ENCODE data around the gene CLIP1. TPM values are rescaled to one million over a fixed set of nuclear protein-coding genes. Genes with fewer than 3 reads are reported as not detected.

Gene CLIP1
- polyA plus RNA-seq, 1 donor (not counting 4 experiments of a cell fraction or from before 2014, with no cell fraction given), result 54.0 TPM

GRCh38 chr12:122454250-122454721, 31.8 kb upstream of the CLIP1 start:
- Histone ChIP-seq H3K4me1 (ENCODE audit: control insufficient read depth, extremely low read depth, insufficient read depth, low read length) (peaks cover 5% of the 10 kb centered on the region), H4K20me1 (ENCODE audit: control insufficient read depth, extremely low read depth, insufficient read depth, low read length) (no peaks in the 10 kb centered on the region), H3K27ac (ENCODE audit: control insufficient read depth, insufficient read depth, low read length) (no peak overlapping the region), H3K4me2 (ENCODE audit: control insufficient read depth, extremely low read depth, insufficient read depth, low read depth, low read length) (no peak overlapping the region), H2AFZ (ENCODE audit: control insufficient read depth, low read length) (no peak overlapping the region), H3K27me3 (ENCODE audit: control insufficient read depth, extremely low read depth, insufficient read depth, low read length) (no peaks in the 10 kb centered on the region), H3K36me3 (ENCODE audit: control insufficient read depth in 2 of 2, extremely low read depth in 1 of 2, insufficient read depth in 2 of 2, low read length in 2 of 2) (no peaks in the 10 kb centered on the region), H3K79me2 (ENCODE audit: control insufficient read depth, insufficient read depth, low read length) (no peaks in the 10 kb centered on the region), H3K9me3 (ENCODE audit: control insufficient read depth, low read depth, low read length) (no peaks in the 10 kb centered on the region), H3K4me3 (ENCODE audit: control insufficient read depth in 2 of 3, extremely low read depth in 1 of 3, insufficient read depth in 2 of 3, low read depth in 1 of 3, low read length in 3 of 3) (no peak overlapping the region), H3K9ac (ENCODE audit: control insufficient read depth, extremely low read depth, insufficient read depth, low read length) (no peak overlapping the region), H3K9me1 (ENCODE audit: control insufficient read depth, extremely low read depth, insufficient read depth, low read length) (no peaks in the 10 kb centered on the region)
- dilution Hi-C loops (cut with MboI; ENCODE audit: extremely low pct_ligation_motif_present, low sequenced_read_pairs), result no loop called here
- DNase-seq (ENCODE audit: low read depth, low spot score), result no peak
- FAIRE-seq, result no peak
- TF ChIP-seq EZH2 (IDR thresholded peaks at IDR 0.05; ENCODE audit: low read length), result no peak
- no peak for TF ChIP-seq CTCF (optimal IDR thresholded peaks at IDR 0.05 in 1 of 3, IDR thresholded peaks at IDR 0.05 in 1 of 3, conservative IDR thresholded peaks at IDR 0.05 in 1 of 3; ENCODE audit: extremely low read depth in 1 of 3, insufficient read depth in 2 of 3, low read length in 3 of 3)

GRCh38 chr12:122452701-122453285, 30.3 kb upstream of the CLIP1 start:
- no peaks in the 10 kb centered on the region for H3K36me3 ChIP-seq (ENCODE audit: control insufficient read depth in 2 of 2, extremely low read depth in 1 of 2, insufficient read depth in 2 of 2, low read length in 2 of 2)
- H3K27me3 ChIP-seq (ENCODE audit: control insufficient read depth, extremely low read depth, insufficient read depth, low read length), result no peaks in the 10 kb centered on the region
- FAIRE-seq (no peak), DNase-seq (ENCODE audit: low read depth, low spot score) (no peak)
- no peak overlapping the region for H3K4me3 ChIP-seq (ENCODE audit: control insufficient read depth in 2 of 3, extremely low read depth in 1 of 3, insufficient read depth in 2 of 3, low read depth in 1 of 3, low read length in 3 of 3)
- TF ChIP-seq EZH2 (IDR thresholded peaks at IDR 0.05; ENCODE audit: low read length) (no peak), CTCF (optimal IDR thresholded peaks at IDR 0.05 in 1 of 3, IDR thresholded peaks at IDR 0.05 in 1 of 3, conservative IDR thresholded peaks at IDR 0.05 in 1 of 3; ENCODE audit: extremely low read depth in 1 of 3, insufficient read depth in 2 of 3, low read length in 3 of 3) (no peak)
- H3K27ac ChIP-seq (ENCODE audit: control insufficient read depth, insufficient read depth, low read length), result no peak overlapping the region
- no peak overlapping the region for H2AFZ ChIP-seq (ENCODE audit: control insufficient read depth, low read length)
- H3K4me2 ChIP-seq (ENCODE audit: control insufficient read depth, extremely low read depth, insufficient read depth, low read depth, low read length), result no peak overlapping the region
- no peak overlapping the region for H3K9ac ChIP-seq (ENCODE audit: control insufficient read depth, extremely low read depth, insufficient read depth, low read length)
- peaks cover 5% of the 10 kb centered on the region for H3K4me1 ChIP-seq (ENCODE audit: control insufficient read depth, extremely low read depth, insufficient read depth, low read length)
- dilution Hi-C loops (cut with MboI; ENCODE audit: extremely low pct_ligation_motif_present, low sequenced_read_pairs), result no loop called here
- no peaks in the 10 kb centered on the region for H4K20me1 ChIP-seq (ENCODE audit: control insufficient read depth, extremely low read depth, insufficient read depth, low read length)
- H3K79me2 ChIP-seq (ENCODE audit: control insufficient read depth, insufficient read depth, low read length), result no peaks in the 10 kb centered on the region
- H3K9me1 ChIP-seq (ENCODE audit: control insufficient read depth, extremely low read depth, insufficient read depth, low read length), result no peaks in the 10 kb centered on the region
- no peaks in the 10 kb centered on the region for H3K9me3 ChIP-seq (ENCODE audit: control insufficient read depth, low read depth, low read length)
